HL-60 (cell line): ENCODE results near the gene PSAT1.

Experiments used
- GABPA ChIP-seq: IDR thresholded peaks from 2 replicates; pipeline ENCODE4 v1.6.1; 2012; ENCODE audit warnings: low read depth
- POLR2AphosphoS5 ChIP-seq: IDR thresholded peaks from 2 replicates; pipeline ENCODE4 v1.6.1; 2012; ENCODE audit warnings: low read depth
- TF ChIP-seq, protein P1 (sequence below): IDR thresholded peaks from 2 replicates; pipeline ENCODE4 v1.6.1; 2012; ENCODE audit warnings: low read depth; ENCODE audit not compliant: insufficient replicate concordance
- TF ChIP-seq, protein P2 (sequence below): IDR thresholded peaks from one replicate; pipeline ENCODE4 v1.5.1; 2011; ENCODE audit warnings: low read length, control low read depth, inconsistent platforms; ENCODE audit not compliant: insufficient read depth

DNA sequence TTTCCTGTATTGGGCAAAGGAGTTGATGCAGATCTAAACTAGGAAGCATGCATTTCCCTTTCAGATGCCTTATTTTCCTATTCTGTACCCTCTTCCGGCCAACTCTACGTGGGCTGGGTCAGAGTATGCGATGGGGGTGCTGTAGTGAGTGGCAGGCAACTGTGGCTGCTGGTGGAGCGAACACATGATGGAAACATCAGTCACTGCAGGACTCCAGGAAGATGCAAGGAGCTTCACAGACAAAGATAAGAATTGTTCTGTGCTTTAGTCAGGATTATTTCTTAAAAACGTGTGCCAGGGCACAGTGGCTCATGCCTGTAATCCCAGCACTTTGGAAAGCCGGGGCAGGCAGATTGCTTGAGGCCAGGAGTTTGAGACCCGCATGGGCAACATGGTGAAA, 75.1 kb downstream of the PSAT1 start:
- TF ChIP-seq, protein P1, sequence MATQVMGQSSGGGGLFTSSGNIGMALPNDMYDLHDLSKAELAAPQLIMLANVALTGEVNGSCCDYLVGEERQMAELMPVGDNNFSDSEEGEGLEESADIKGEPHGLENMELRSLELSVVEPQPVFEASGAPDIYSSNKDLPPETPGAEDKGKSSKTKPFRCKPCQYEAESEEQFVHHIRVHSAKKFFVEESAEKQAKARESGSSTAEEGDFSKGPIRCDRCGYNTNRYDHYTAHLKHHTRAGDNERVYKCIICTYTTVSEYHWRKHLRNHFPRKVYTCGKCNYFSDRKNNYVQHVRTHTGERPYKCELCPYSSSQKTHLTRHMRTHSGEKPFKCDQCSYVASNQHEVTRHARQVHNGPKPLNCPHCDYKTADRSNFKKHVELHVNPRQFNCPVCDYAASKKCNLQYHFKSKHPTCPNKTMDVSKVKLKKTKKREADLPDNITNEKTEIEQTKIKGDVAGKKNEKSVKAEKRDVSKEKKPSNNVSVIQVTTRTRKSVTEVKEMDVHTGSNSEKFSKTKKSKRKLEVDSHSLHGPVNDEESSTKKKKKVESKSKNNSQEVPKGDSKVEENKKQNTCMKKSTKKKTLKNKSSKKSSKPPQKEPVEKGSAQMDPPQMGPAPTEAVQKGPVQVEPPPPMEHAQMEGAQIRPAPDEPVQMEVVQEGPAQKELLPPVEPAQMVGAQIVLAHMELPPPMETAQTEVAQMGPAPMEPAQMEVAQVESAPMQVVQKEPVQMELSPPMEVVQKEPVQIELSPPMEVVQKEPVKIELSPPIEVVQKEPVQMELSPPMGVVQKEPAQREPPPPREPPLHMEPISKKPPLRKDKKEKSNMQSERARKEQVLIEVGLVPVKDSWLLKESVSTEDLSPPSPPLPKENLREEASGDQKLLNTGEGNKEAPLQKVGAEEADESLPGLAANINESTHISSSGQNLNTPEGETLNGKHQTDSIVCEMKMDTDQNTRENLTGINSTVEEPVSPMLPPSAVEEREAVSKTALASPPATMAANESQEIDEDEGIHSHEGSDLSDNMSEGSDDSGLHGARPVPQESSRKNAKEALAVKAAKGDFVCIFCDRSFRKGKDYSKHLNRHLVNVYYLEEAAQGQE = no peak
- TF ChIP-seq, protein P2, sequence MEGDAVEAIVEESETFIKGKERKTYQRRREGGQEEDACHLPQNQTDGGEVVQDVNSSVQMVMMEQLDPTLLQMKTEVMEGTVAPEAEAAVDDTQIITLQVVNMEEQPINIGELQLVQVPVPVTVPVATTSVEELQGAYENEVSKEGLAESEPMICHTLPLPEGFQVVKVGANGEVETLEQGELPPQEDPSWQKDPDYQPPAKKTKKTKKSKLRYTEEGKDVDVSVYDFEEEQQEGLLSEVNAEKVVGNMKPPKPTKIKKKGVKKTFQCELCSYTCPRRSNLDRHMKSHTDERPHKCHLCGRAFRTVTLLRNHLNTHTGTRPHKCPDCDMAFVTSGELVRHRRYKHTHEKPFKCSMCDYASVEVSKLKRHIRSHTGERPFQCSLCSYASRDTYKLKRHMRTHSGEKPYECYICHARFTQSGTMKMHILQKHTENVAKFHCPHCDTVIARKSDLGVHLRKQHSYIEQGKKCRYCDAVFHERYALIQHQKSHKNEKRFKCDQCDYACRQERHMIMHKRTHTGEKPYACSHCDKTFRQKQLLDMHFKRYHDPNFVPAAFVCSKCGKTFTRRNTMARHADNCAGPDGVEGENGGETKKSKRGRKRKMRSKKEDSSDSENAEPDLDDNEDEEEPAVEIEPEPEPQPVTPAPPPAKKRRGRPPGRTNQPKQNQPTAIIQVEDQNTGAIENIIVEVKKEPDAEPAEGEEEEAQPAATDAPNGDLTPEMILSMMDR = no peak
- TF ChIP-seq GABPA (no peak), POLR2AphosphoS5 (no peak)
